PC-3 (cell line): Measurements from ENCODE around the gene LRRC8A. TPM values are rescaled to one million over a fixed set of nuclear protein-coding genes. Genes with fewer than 3 reads are reported as not detected.

ENCODE experiments used
- ATAC-seq: fragments of 200-7000 bp; cut with Tn5 transposase; 2 replicates; pipeline ENCODE4 v1.9.1; 2020; ENCODE audit warnings: mild to moderate bottlenecking, moderate library complexity
- BruUV-seq: library from RNA; stranded (reverse); fragments of 400-500 nt; replicated peaks from 2 replicates; lab custom pipeline; 2021; lab: Mats Ljungman, UMichigan
- CTCF ChIA-PET: fragments of 300-600 bp; sonication (Branson Sonifier 250); formaldehyde crosslinking; loops from one replicate; lab custom pipeline; 2022; ENCODE audit warnings: antibody characterized with exemption; lab: Charles Lee
- POLR2A ChIA-PET: fragments of 300-600 bp; sonication (Branson Sonifier 250); formaldehyde crosslinking; loops from one replicate; lab custom pipeline; 2022; ENCODE audit warnings: antibody characterized with exemption; ENCODE audit not compliant: unreplicated experiment; lab: Charles Lee
- DNase-seq: peaks from one replicate; pipeline ENCODE4 v3.0.0-alpha.2; 2015
- H2AFZ ChIP-seq: fragments of 300-600 bp; sonication (generic); 2 replicates; pipeline ENCODE4 v1.6.0; 2016; ENCODE audit warnings: antibody characterized with exemption, low read length
- H3F3A ChIP-seq: fragments of 300-600 bp; sonication (generic); one replicate; pipeline ENCODE4 v1.6.0; 2017; ENCODE audit warnings: antibody characterized with exemption, low read length, control low read depth, mild to moderate bottlenecking; ENCODE audit not compliant: unreplicated experiment
- H3K27ac ChIP-seq: fragments of 300-600 bp; sonication (generic); 2 replicates; pipeline ENCODE4 v1.5.1; 2016; ENCODE audit warnings: mild to moderate bottlenecking, low read length
- H3K27me3 ChIP-seq: fragments of 300-600 bp; sonication (generic); 2 replicates; pipeline ENCODE4 v1.6.1; 2016; ENCODE audit warnings: low read length, mixed read lengths
- H3K36me3 ChIP-seq: fragments of 300-600 bp; sonication (generic); 2 replicates; pipeline ENCODE4 v1.6.1; 2016; ENCODE audit warnings: low read depth, mixed run types, low read length, mixed read lengths
- H3K4me1 ChIP-seq: fragments of 300-600 bp; sonication (generic); 2 replicates; pipeline ENCODE4 v1.5.1; 2016; ENCODE audit warnings: low read length; ENCODE audit not compliant: insufficient read depth
- H3K4me2 ChIP-seq: fragments of 300-600 bp; sonication (generic); 2 replicates; pipeline ENCODE4 v1.6.0; 2016; ENCODE audit warnings: low read length
- H3K4me3 ChIP-seq: fragments of 300-600 bp; sonication (generic); 2 replicates; pipeline ENCODE4 v1.5.1; 2016; ENCODE audit warnings: mild to moderate bottlenecking, low read length, mixed read lengths
- H3K79me2 ChIP-seq: fragments of 300-600 bp; sonication (generic); 2 replicates; pipeline ENCODE4 v1.6.1; 2017; ENCODE audit warnings: low read length, mixed read lengths
- H3K9ac ChIP-seq: fragments of 300-600 bp; sonication (generic); 2 replicates; pipeline ENCODE4 v1.6.0; 2016; ENCODE audit warnings: mild to moderate bottlenecking, low read length
- H3K9me2 ChIP-seq: fragments of 300-600 bp; sonication (generic); replicated peaks from 2 replicates; pipeline ENCODE4 v1.6.1; 2016; ENCODE audit warnings: mixed run types, low read length, mixed read lengths
- H3K9me3 ChIP-seq: fragments of 300-600 bp; sonication (generic); 2 replicates; pipeline ENCODE4 v1.6.1; 2016; ENCODE audit warnings: low read length, mixed read lengths
- H4K20me1 ChIP-seq: fragments of 300-600 bp; sonication (generic); 2 replicates; pipeline ENCODE4 v1.6.1; 2016; ENCODE audit warnings: low read length, mixed read lengths
- EZH2 ChIP-seq: fragments of 300-600 bp; sonication (generic); IDR thresholded peaks from one replicate; pipeline ENCODE4 v1.6.1; 2017; ENCODE audit warnings: antibody characterized with exemption, mild to moderate bottlenecking, low read length; ENCODE audit not compliant: unreplicated experiment
- EZH2phosphoT487 ChIP-seq: fragments of 300-600 bp; sonication (generic); IDR thresholded peaks from 2 replicates; pipeline ENCODE4 v1.6.1; 2018; ENCODE audit warnings: mild to moderate bottlenecking, antibody characterized with exemption, low read length, borderline replicate concordance
- intact Hi-C: fragments of 100-400 bp; cut with micrococcal nuclease; formaldehyde crosslinking; loops from 2 replicates; pipeline ENCODE4 v1.9.0; 2023
- total RNA-seq: library from RNA; depleted of rRNA; stranded (reverse); fragments of >200 nt; gene quantifications from 2 replicates; pipeline ENCODE4 v1.2.3, GENCODE V29; 2014
- TF ChIP-seq, protein P1 (sequence below): fragments of 300-600 bp; sonication (generic); conservative IDR thresholded peaks from 2 replicates; pipeline ENCODE4 v1.5.1; 2017; ENCODE audit warnings: antibody characterized with exemption, low read depth, mild to moderate bottlenecking, low read length

The LRRC8A gene
- total RNA-seq, 1 experiment from 2014 or later = 65.5 TPM

DNA sequence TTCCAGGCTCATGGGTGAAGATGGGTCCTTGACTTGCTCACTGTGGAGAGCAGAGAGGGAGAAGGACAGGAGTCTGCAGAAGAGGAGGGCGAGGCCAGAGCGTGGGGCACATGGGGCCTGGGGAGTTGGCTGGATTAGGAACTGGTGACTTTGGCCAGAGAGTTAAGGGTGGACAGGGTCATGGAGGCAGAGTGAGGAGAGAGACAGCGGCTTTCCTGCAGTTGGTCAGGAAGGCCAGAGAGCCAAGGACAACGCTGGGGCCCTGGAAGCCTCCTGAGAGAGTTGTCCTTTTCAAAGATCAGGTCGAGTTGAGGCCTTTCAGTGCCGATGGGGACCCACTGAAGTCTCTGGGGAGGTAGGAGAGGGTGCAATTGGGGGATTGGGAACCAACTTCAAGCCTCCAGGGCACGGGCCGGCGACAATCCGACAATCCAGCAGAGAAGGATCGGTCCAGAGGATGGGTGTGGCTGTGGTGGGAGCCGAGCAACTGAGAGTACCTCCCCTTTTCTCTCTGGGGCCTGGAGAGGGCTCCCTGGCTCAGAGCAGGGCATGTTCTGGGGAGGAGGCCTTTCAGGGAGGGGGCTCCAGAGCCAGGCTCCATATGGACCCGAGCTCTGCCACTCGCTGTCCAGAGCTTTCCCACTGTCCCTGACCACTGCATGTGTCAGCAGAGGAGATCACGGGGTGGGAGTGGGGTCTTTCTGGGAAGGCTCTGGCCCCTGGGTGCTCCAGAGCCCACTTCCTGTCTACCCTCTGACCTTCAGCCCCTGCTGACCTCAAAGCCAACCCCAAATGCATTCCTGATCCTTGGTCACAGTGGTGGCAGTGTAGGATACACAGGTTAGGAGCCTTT is 31.3 kb downstream of the LRRC8A start:
- H3K9me2 ChIP-seq = no peaks in the 10 kb centered on the region
- intact Hi-C loops = no loop called here
- TF ChIP-seq, protein P1, sequence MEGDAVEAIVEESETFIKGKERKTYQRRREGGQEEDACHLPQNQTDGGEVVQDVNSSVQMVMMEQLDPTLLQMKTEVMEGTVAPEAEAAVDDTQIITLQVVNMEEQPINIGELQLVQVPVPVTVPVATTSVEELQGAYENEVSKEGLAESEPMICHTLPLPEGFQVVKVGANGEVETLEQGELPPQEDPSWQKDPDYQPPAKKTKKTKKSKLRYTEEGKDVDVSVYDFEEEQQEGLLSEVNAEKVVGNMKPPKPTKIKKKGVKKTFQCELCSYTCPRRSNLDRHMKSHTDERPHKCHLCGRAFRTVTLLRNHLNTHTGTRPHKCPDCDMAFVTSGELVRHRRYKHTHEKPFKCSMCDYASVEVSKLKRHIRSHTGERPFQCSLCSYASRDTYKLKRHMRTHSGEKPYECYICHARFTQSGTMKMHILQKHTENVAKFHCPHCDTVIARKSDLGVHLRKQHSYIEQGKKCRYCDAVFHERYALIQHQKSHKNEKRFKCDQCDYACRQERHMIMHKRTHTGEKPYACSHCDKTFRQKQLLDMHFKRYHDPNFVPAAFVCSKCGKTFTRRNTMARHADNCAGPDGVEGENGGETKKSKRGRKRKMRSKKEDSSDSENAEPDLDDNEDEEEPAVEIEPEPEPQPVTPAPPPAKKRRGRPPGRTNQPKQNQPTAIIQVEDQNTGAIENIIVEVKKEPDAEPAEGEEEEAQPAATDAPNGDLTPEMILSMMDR = no peak
- H4K20me1 ChIP-seq = no peaks in the 10 kb centered on the region
- no peak overlapping the region for H2AFZ ChIP-seq
- peak overlapping the region; percentile 54 for H3K9ac ChIP-seq
- H3K79me2 ChIP-seq = peaks cover 58% of the 10 kb centered on the region
- peaks cover 28% of the 10 kb centered on the region for H3K36me3 ChIP-seq
- peak overlapping the region; percentile 99 for H3K27ac ChIP-seq
- H3K9me3 ChIP-seq = no peaks in the 10 kb centered on the region
- CTCF ChIA-PET = interaction anchor here (0.6 kb wide), 1 partner anchor 13 kb away, joined by 3 read pairs; no protein-coding TSS in a partner anchor
- POLR2A ChIA-PET = interaction anchor here (0.6 kb wide), 2 partner anchors 11 to 926 kb away, joined by 3 to 4 read pairs; no protein-coding TSS in a partner anchor
- H3K27me3 ChIP-seq = no peaks in the 10 kb centered on the region
- no peak for ATAC-seq
- no peak for DNase-seq
- peak overlapping the region; percentile 32 for H3K4me2 ChIP-seq
- H3K4me1 ChIP-seq = peaks cover 51% of the 10 kb centered on the region
- H3K4me3 ChIP-seq = no peak overlapping the region
- H3F3A ChIP-seq = no peaks in the 10 kb centered on the region
- no TSS peak for BruUV-seq

DNA sequence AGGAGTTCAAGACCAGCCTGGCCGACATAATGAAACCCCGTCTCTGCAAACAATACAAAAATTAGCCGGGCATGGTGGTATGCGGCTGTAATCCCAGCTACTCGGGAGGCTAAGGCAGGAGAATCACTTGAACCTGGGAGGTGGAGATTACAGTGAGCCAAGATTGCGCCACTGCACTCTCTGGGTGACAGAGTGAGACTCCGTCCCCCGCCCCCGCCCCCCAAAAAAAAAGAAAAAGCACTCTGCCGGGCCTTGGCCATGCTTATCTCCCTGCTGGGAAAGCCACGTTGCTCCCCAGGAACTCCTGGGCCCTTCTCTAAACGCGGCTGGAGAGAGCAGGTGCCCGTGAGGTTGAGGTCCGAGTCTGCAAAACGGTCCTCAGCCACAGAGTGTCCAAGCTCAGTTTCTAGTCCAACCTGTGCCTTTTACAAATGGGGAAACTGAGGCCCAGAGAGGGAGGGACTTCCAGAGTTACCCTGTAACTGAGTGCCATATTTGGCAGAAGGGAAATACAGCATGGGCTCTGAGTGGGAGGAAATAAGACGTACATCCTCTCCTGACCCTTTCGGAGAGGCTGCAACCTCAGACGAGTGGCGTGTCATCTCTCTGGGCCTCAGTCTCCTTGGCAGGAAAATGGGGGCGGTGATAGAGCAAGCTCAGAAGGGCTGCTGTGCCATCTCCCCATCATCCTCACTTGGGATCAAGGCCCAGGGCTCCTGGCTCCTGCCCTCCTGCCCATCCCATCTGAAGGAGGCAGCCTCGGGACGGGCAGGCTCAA is 32.3 kb downstream of the LRRC8A start:
- peaks cover 23% of the 10 kb centered on the region for H3K36me3 ChIP-seq
- no peak overlapping the region for H3K4me3 ChIP-seq
- H3F3A ChIP-seq = no peaks in the 10 kb centered on the region
- ATAC-seq = no peak
- no peaks in the 10 kb centered on the region for H3K9me2 ChIP-seq
- ChIA-PET POLR2A (no interaction called here), CTCF (no interaction called here)
- intact Hi-C loops = no loop called here
- H3K9me3 ChIP-seq = no peaks in the 10 kb centered on the region
- BruUV-seq = no TSS peak
- no peak overlapping the region for H3K27ac ChIP-seq
- no peak overlapping the region for H3K4me2 ChIP-seq
- DNase-seq = no peak
- peaks cover 51% of the 10 kb centered on the region for H3K4me1 ChIP-seq
- TF ChIP-seq EZH2 (no peak), EZH2phosphoT487 (no peak)
- TF ChIP-seq, protein P1 = no peak
- peaks cover 54% of the 10 kb centered on the region for H3K79me2 ChIP-seq
- no peaks in the 10 kb centered on the region for H3K27me3 ChIP-seq
- H3K9ac ChIP-seq = no peak overlapping the region
- no peak overlapping the region for H2AFZ ChIP-seq
- no peaks in the 10 kb centered on the region for H4K20me1 ChIP-seq
